Measurements from ENCODE around the gene NGF.

GRCh38 chr1:115261496-115261895 lies 76.6 kb downstream of the NGF start:
- no peak for TF ChIP-seq POLR2A (IDR thresholded peaks at IDR 0.05)
- TF ChIP-seq, protein P1, sequence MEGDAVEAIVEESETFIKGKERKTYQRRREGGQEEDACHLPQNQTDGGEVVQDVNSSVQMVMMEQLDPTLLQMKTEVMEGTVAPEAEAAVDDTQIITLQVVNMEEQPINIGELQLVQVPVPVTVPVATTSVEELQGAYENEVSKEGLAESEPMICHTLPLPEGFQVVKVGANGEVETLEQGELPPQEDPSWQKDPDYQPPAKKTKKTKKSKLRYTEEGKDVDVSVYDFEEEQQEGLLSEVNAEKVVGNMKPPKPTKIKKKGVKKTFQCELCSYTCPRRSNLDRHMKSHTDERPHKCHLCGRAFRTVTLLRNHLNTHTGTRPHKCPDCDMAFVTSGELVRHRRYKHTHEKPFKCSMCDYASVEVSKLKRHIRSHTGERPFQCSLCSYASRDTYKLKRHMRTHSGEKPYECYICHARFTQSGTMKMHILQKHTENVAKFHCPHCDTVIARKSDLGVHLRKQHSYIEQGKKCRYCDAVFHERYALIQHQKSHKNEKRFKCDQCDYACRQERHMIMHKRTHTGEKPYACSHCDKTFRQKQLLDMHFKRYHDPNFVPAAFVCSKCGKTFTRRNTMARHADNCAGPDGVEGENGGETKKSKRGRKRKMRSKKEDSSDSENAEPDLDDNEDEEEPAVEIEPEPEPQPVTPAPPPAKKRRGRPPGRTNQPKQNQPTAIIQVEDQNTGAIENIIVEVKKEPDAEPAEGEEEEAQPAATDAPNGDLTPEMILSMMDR (IDR thresholded peaks at IDR 0.05), result no peak

Data from lower leg skin (tissue), 3 donors.